ENCODE measurements around the gene L3HYPDH. TPM values are rescaled to one million over a fixed set of nuclear protein-coding genes. Genes with fewer than 3 reads are reported as not detected.

The L3HYPDH gene
- polyA plus RNA-seq, 1 of the 3 experiments (the other 2 are of a cell fraction), result 66.2 TPM

GRCh38 chr14:59490756-59491155, 6.5 kb upstream of the L3HYPDH start:
- no peak for DNase-seq
- Histone ChIP-seq H3K27ac (ENCODE audit: low read depth in 2 of 2, low read length in 1 of 2) (no peak overlapping the region), H3K79me2 (ENCODE audit: insufficient read depth) (peaks cover 83% of the 10 kb centered on the region), H3K4me3 (ENCODE audit: low read depth in 2 of 2, low read length in 1 of 2) (no peak overlapping the region), H3K4me2 (no peak overlapping the region), H2AFZ (ENCODE audit: low read depth) (no peak overlapping the region), H3K9me3 (no peaks in the 10 kb centered on the region), H3K36me3 (replicated peaks in 1 of 2; ENCODE audit: control insufficient read depth in 1 of 2, insufficient read depth in 2 of 2, low read length in 1 of 2) (peaks cover 74 to 82% of the 10 kb centered on the region in 2 experiments), H4K20me1 (ENCODE audit: insufficient read depth) (peaks cover 5% of the 10 kb centered on the region; the same call in 1 of the 2 replicates), H3F3A (replicated peaks; ENCODE audit: insufficient read depth) (peaks cover 7% of the 10 kb centered on the region), H3K9me2 (no peaks in the 10 kb centered on the region; the same call in 1 of the 2 replicates), H3K4me1 (ENCODE audit: control insufficient read depth in 1 of 2, insufficient read depth in 2 of 2, low read depth in 1 of 2, low read length in 1 of 2) (peaks cover 4 to 5% of the 10 kb centered on the region in 2 experiments; a peak in 2 of 4 replicates), H3K27me3 (ENCODE audit: insufficient read depth) (no peaks in the 10 kb centered on the region), H3K9ac (no peak overlapping the region)
- TF ChIP-seq SMC3 (IDR thresholded peaks at IDR 0.05; ENCODE audit: low read depth, low read length), result no peak
- no peak for TF ChIP-seq NFIC (IDR thresholded peaks at IDR 0.05; ENCODE audit: borderline replicate concordance)
- TF ChIP-seq CHD2 (IDR thresholded peaks at IDR 0.05; ENCODE audit: low read length, partially characterized antibody), result no peak
- TF ChIP-seq EZH2phosphoT487 (IDR thresholded peaks at IDR 0.05; ENCODE audit: borderline replicate concordance, low read depth), result no peak
- WGBS (ENCODE audit: low lambda C conversion rate), result 96% methylated on average over 3 of the region's 3 CpGs
- ChIA-PET POLR2A (interaction anchor here (1.1 kb wide), 1 partner anchor 13 kb away, joined by 3 read pairs; no protein-coding TSS in a partner anchor), CTCF (interaction anchor here (1.5 to 4.3 kb wide), 4 partner anchors 17 to 86 kb away, joined by 3 to 15 read pairs (median 8); partner anchors contain the start of gene CCDC175)

GRCh38 chr14:59484639-59485175, 499 bp upstream of the L3HYPDH start:
- Histone ChIP-seq H3K9me3 (no peaks in the 10 kb centered on the region), H2AFZ (ENCODE audit: low read depth) (peak overlapping the region; percentile 67), H3K4me3 (ENCODE audit: low read depth in 2 of 2, low read length in 1 of 2) (peak overlapping the region; percentile 68 to 89), H3K9me2 (no peaks in the 10 kb centered on the region; the same call in 1 of the 2 replicates), H3K4me1 (ENCODE audit: control insufficient read depth in 1 of 2, insufficient read depth in 2 of 2, low read depth in 1 of 2, low read length in 1 of 2) (peaks cover 12 to 26% of the 10 kb centered on the region in 2 experiments; a peak in 3 of 4 replicates), H3K4me2 (peak overlapping the region; percentile 77), H3K27me3 (ENCODE audit: insufficient read depth) (no peaks in the 10 kb centered on the region), H3K36me3 (replicated peaks in 1 of 2; ENCODE audit: control insufficient read depth in 1 of 2, insufficient read depth in 2 of 2, low read length in 1 of 2) (peaks cover 29 to 39% of the 10 kb centered on the region in 2 experiments), H3F3A (replicated peaks; ENCODE audit: insufficient read depth) (peaks cover 26% of the 10 kb centered on the region), H3K79me2 (ENCODE audit: insufficient read depth) (peaks cover 95% of the 10 kb centered on the region), H4K20me1 (ENCODE audit: insufficient read depth) (0 out of 2 replicates have a peak, but pooled peaks cover 5% of the 10 kb centered on the region), H3K9ac (peak overlapping the region; percentile 95), H3K27ac (ENCODE audit: low read depth in 2 of 2, low read length in 1 of 2) (peak overlapping the region; percentile 97 to 99)
- no peak for DNase-seq
- under 1% methylated on average over 26 of the region's 32 CpGs for WGBS (ENCODE audit: low lambda C conversion rate)
- POLR2A ChIA-PET, result interaction anchor here (0.7 to 2.0 kb wide), 6 partner anchors 11 to 1057 kb away, joined by 3 to 17 read pairs (median 4); partner anchors contain the start of genes CCDC175, DAAM1, GPR135 and KIAA0586
- CTCF ChIA-PET, result interaction anchor here (1.0 to 3.4 kb wide), 13 partner anchors 11 to 299 kb away, joined by 3 to 27 read pairs (median 4); partner anchors contain the start of genes CCDC175 and GPR135
- TF ChIP-seq ZBTB33 (IDR thresholded peaks at IDR 0.05; ENCODE audit: borderline replicate concordance, low read depth), result no peak
- peak; percentile 29; the same call in 1 of the 2 replicates for TF ChIP-seq GATA2 (CRISPR knock-in tag; IDR thresholded peaks at IDR 0.05)
- peak; percentile 1; the same call in 1 of the 2 replicates for TF ChIP-seq TCF12 (IDR thresholded peaks at IDR 0.05)
- TF ChIP-seq MEF2A (IDR thresholded peaks at IDR 0.05; ENCODE audit: borderline replicate concordance, low read depth), result no peak
- TF ChIP-seq RFX5 (IDR thresholded peaks at IDR 0.05; ENCODE audit: low read length), result no peak
- 0 out of 2 replicates have a peak, but pooled peaks have one; percentile 5 for TF ChIP-seq NRF1 (IDR thresholded peaks at IDR 0.05; ENCODE audit: low read depth, low read length)
- peak; percentile 18; the same call in 1 of the 2 replicates for TF ChIP-seq PBX3 (IDR thresholded peaks at IDR 0.05)
- TF ChIP-seq EZH2phosphoT487 (IDR thresholded peaks at IDR 0.05; ENCODE audit: borderline replicate concordance, low read depth), result no peak
- no peak for TF ChIP-seq FOXJ3 (CRISPR knock-in tag; IDR thresholded peaks at IDR 0.05)

Data from SK-N-SH (cell line).